Caco-2 (cell line): Measurements from ENCODE around the gene COX5B. TPM values are rescaled to one million over a fixed set of nuclear protein-coding genes. Genes with fewer than 3 reads are reported as not detected.

ENCODE experiments used
- BruUV-seq: library from RNA; stranded (reverse); fragments of 400-500 nt; replicated peaks from 2 replicates; lab custom pipeline; 2021; lab: Mats Ljungman, UMichigan
- CTCF ChIA-PET: fragments of 300-600 bp; sonication (Branson Sonifier 250); formaldehyde crosslinking; loops from one replicate; lab custom pipeline; 2022; ENCODE audit warnings: antibody characterized with exemption; lab: Charles Lee
- POLR2A ChIA-PET: fragments of 300-600 bp; sonication (Branson Sonifier 250); formaldehyde crosslinking; loops from one replicate; lab custom pipeline; 2022; ENCODE audit warnings: antibody characterized with exemption; lab: Charles Lee
- DNase-seq, 2 experiments: peaks; one replicate each; pipeline versions ENCODE4 v3.0.0 to v3.0.0-alpha.2; 2020 to 2022
- H3K27me3 ChIP-seq: replicated peaks from 2 replicates; pipeline ENCODE4 v1.6.0; 2011; ENCODE audit warnings: low read length; ENCODE audit not compliant: control insufficient read depth, insufficient read depth
- H3K36me3 ChIP-seq: 2 replicates; pipeline ENCODE4 v1.5.1; 2011; ENCODE audit warnings: low read length; ENCODE audit not compliant: control insufficient read depth, insufficient read depth
- H3K4me1 ChIP-seq: fragments of 250-450 bp; sonication (Bioruptor Pico); 2 replicates; pipeline ENCODE4 v1.5.1; 2020; ENCODE audit warnings: mild to moderate bottlenecking
- H3K4me3 ChIP-seq: 2 replicates; pipeline ENCODE4 v1.5.1; 2011; ENCODE audit warnings: low read depth, mild to moderate bottlenecking, control low read depth, low read length
- H3K9me3 ChIP-seq: fragments of 250-450 bp; sonication (Bioruptor Pico); 2 replicates; pipeline ENCODE4 v1.5.1; 2020; ENCODE audit warnings: mild to moderate bottlenecking, moderate library complexity
- H3K27ac Mint-ChIP-seq: one replicate; pipeline ENCODE4 v1.8.0; 2022; ENCODE audit warnings: mixed read lengths; ENCODE audit not compliant: unreplicated experiment
- H3K27me3 Mint-ChIP-seq: one replicate; pipeline ENCODE4 v1.8.0; 2022; ENCODE audit warnings: mixed read lengths; ENCODE audit not compliant: insufficient read depth, unreplicated experiment
- H3K36me3 Mint-ChIP-seq: one replicate; pipeline ENCODE4 v1.8.0; 2022; ENCODE audit warnings: mild to moderate bottlenecking, mixed read lengths; ENCODE audit not compliant: insufficient read depth, unreplicated experiment
- H3K4me1 Mint-ChIP-seq: one replicate; pipeline ENCODE4 v1.8.0; 2022; ENCODE audit warnings: low read depth, mixed read lengths; ENCODE audit not compliant: unreplicated experiment
- H3K4me3 Mint-ChIP-seq: one replicate; pipeline ENCODE4 v1.8.0; 2022; ENCODE audit warnings: mild to moderate bottlenecking, moderate library complexity, mixed read lengths; ENCODE audit not compliant: unreplicated experiment
- H3K9me3 Mint-ChIP-seq: one replicate; pipeline ENCODE4 v1.8.0; 2022; ENCODE audit warnings: mixed read lengths; ENCODE audit not compliant: unreplicated experiment
- CTCF ChIP-seq, 2 experiments: fragments of 200-600 bp in 1 of 2; IDR thresholded peaks; 1 replicate in 1 of 2; 2 replicates in 1 of 2; pipeline versions ENCODE4 v1.5.1 to v1.8.0; 2011 to 2022; ENCODE audit warnings: antibody characterized with exemption in 1 of 2, control low read depth in 1 of 2, inconsistent platforms in 1 of 2, low read depth in 1 of 2, low read length in 1 of 2, mild to moderate bottlenecking in 1 of 2, moderate library complexity in 1 of 2; ENCODE audit not compliant: insufficient read depth in 1 of 2, severe bottlenecking in 1 of 2, unreplicated experiment in 1 of 2
- intact Hi-C: fragments of 100-400 bp; cut with micrococcal nuclease; formaldehyde crosslinking; loops from one replicate; pipeline ENCODE4 v1.10.0; 2022; ENCODE audit not compliant: unreplicated experiment
- total RNA-seq: library from RNA; stranded (reverse); gene quantifications from 2 replicates; pipeline ENCODE4 v1.2.3, GENCODE V29; 2022

COX5B gene
- total RNA-seq, 1 experiment from 2014 or later: 313 TPM

GRCh38 chr2:97660044-97660774 lies 14.3 kb downstream of the COX5B start:
- H3K9me3 ChIP-seq: no peaks in the 10 kb centered on the region
- peaks cover 2% of the 10 kb centered on the region for H3K36me3 ChIP-seq
- no peak overlapping the region for H3K4me3 ChIP-seq
- BruUV-seq: no TSS peak
- no peaks in the 10 kb centered on the region for H3K27me3 ChIP-seq
- CTCF ChIA-PET: interaction anchor here (0.5 to 1.5 kb wide), 2 partner anchors 70 to 79 kb away, joined by 3 read pairs; no protein-coding TSS in a partner anchor
- H3K9me3 Mint-ChIP-seq: no peaks in the 10 kb centered on the region
- peaks cover 6% of the 10 kb centered on the region for H3K4me1 ChIP-seq
- intact Hi-C loops: no loop called here
- DNase-seq: no peak
- H3K27ac Mint-ChIP-seq: no peak overlapping the region
- no peak overlapping the region for H3K4me3 Mint-ChIP-seq
- H3K27me3 Mint-ChIP-seq: no peaks in the 10 kb centered on the region
- peaks cover 49% of the 10 kb centered on the region for H3K36me3 Mint-ChIP-seq
- peaks cover 11% of the 10 kb centered on the region for H3K4me1 Mint-ChIP-seq
- POLR2A ChIA-PET: no interaction called here
- no peak for TF ChIP-seq CTCF (IDR thresholded peaks at IDR 0.05; ENCODE audit: insufficient read depth in 1 of 2, low read depth in 1 of 2, low read length in 1 of 2, severe bottlenecking in 1 of 2, unreplicated experiment in 1 of 2)

GRCh38 chr2:97660775-97661389 lies 15.0 kb downstream of the COX5B start:
- TF ChIP-seq CTCF (IDR thresholded peaks at IDR 0.05; ENCODE audit: insufficient read depth in 1 of 2, low read depth in 1 of 2, low read length in 1 of 2, severe bottlenecking in 1 of 2, unreplicated experiment in 1 of 2): no peak
- no peaks in the 10 kb centered on the region for H3K9me3 ChIP-seq
- H3K36me3 ChIP-seq: peaks cover 2% of the 10 kb centered on the region; the same call in 1 of the 2 replicates
- intact Hi-C loops: no loop called here
- Mint-ChIP-seq H3K4me3 (no peak overlapping the region), H3K27ac (peak overlapping the region; percentile 95), H3K4me1 (peaks cover 11% of the 10 kb centered on the region), H3K27me3 (no peaks in the 10 kb centered on the region), H3K9me3 (no peaks in the 10 kb centered on the region), H3K36me3 (peaks cover 48% of the 10 kb centered on the region)
- DNase-seq: no peak
- peaks cover 6% of the 10 kb centered on the region for H3K4me1 ChIP-seq
- no peak overlapping the region for H3K4me3 ChIP-seq
- ChIA-PET POLR2A (no interaction called here), CTCF (interaction anchor here (1.5 kb wide), 1 partner anchor 70 kb away, joined by 3 read pairs; no protein-coding TSS in a partner anchor)
- no TSS peak for BruUV-seq
- H3K27me3 ChIP-seq: no peaks in the 10 kb centered on the region

GRCh38 chr2:97661927-97662326 lies 16.1 kb downstream of the COX5B start:
- BruUV-seq: no TSS peak
- Histone ChIP-seq H3K36me3 (no peaks in the 10 kb centered on the region; the same call in 1 of the 2 replicates), H3K9me3 (no peaks in the 10 kb centered on the region), H3K4me1 (peaks cover 6% of the 10 kb centered on the region), H3K27me3 (no peaks in the 10 kb centered on the region), H3K4me3 (no peak overlapping the region)
- Mint-ChIP-seq H3K4me1 (peaks cover 11% of the 10 kb centered on the region), H3K27ac (peak overlapping the region; percentile 95), H3K4me3 (peak overlapping the region; percentile 94), H3K36me3 (peaks cover 37% of the 10 kb centered on the region), H3K27me3 (no peaks in the 10 kb centered on the region), H3K9me3 (no peaks in the 10 kb centered on the region)
- no peak for TF ChIP-seq CTCF (IDR thresholded peaks at IDR 0.05; ENCODE audit: insufficient read depth in 1 of 2, low read depth in 1 of 2, low read length in 1 of 2, severe bottlenecking in 1 of 2, unreplicated experiment in 1 of 2)
- DNase-seq: no peak
- POLR2A ChIA-PET: interaction anchor here (3.9 kb wide), 1 partner anchor 16 kb away, joined by 82 read pairs; the partner anchor contains the start of gene COX5B
- intact Hi-C loops: no loop called here
- CTCF ChIA-PET: interaction anchor here (1.4 to 4.0 kb wide), 3 partner anchors 16 to 72 kb away, joined by 7 to 42 read pairs (median 29); partner anchors contain the start of genes ANKRD36B and COX5B
